HepG2 (cell line): ENCODE data around the gene PEX11G. TPM values are rescaled to one million over a fixed set of nuclear protein-coding genes. Genes with fewer than 3 reads are reported as not detected.

Experiments used
- ATAC-seq: fragments of 200-7000 bp; cut with Tn5 transposase; 3 replicates; pipeline ENCODE4 v1.9.1; 2020; ENCODE audit warnings: mild to moderate bottlenecking, moderate library complexity
- Bru-seq: library from RNA; stranded (reverse); fragments of 400-500 nt; gene quantifications from one replicate; lab custom pipeline; 2021; lab: Mats Ljungman, UMichigan
- BruChase-seq, 2 experiments: library from RNA; stranded (reverse); fragments of 400-500 nt; gene quantifications; one replicate each; lab custom pipeline; 2021; lab: Mats Ljungman, UMichigan
- BruUV-seq: library from RNA; stranded (reverse); fragments of 400-500 nt; replicated peaks from 2 replicates; lab custom pipeline; 2021; lab: Mats Ljungman, UMichigan
- CTCF ChIA-PET: fragments of 300-600 bp; formaldehyde crosslinking; extraction: SDS; loops from one replicate; lab custom pipeline; 2021; ENCODE audit warnings: low total read pairs, inconsistent platforms, low intra/inter-chr PET ratio; lab: Yijun Ruan, JAX
- POLR2A ChIA-PET: fragments of 350-600 bp; sonication (Branson Sonifier 250); formaldehyde crosslinking; loops from one replicate; lab custom pipeline; 2020; ENCODE audit warnings: antibody characterized with exemption, inconsistent platforms; lab: Yijun Ruan, JAX
- DNase-seq: peaks from one replicate; pipeline ENCODE4 v3.0.0-alpha.2; 2015; ENCODE audit warnings: low spot score
- FAIRE-seq: peaks from 3 replicates; lab custom pipeline; 2011; peaks lifted over from hg19 to GRCh38; lab: Jason Lieb, UNC
- H2AFZ ChIP-seq: one replicate; pipeline ENCODE4 v1.6.1; 2011; ENCODE audit warnings: low read length, inconsistent platforms
- H3K27ac ChIP-seq: fragments of 300-600 bp; 3 replicates; pipeline ENCODE4 v1.8.0; 2011; ENCODE audit warnings: mixed run types, mild to moderate bottlenecking, mixed read lengths, low read length, inconsistent platforms; ENCODE audit not compliant: insufficient read depth; ENCODE audit errors: extremely low read length
- H3K27me3 ChIP-seq, 2 experiments: fragments of 200-600 bp in 1 of 2; 2 replicates in 1 of 2; 3 replicates in 1 of 2; pipeline versions ENCODE4 v1.6.0 to v1.8.0; 2011; ENCODE audit warnings: low read length in 2 of 2, mild to moderate bottlenecking in 2 of 2, moderate library complexity in 2 of 2, inconsistent platforms in 1 of 2; ENCODE audit not compliant: insufficient read depth in 2 of 2, control insufficient read depth in 1 of 2
- H3K36me3 ChIP-seq, 2 experiments: fragments of 200-600 bp in 1 of 2; replicated peaks in 1 of 2; 2 replicates in 1 of 2; 3 replicates in 1 of 2; pipeline versions ENCODE4 v1.5.1 to v1.8.0; 2011; ENCODE audit warnings: low read length in 2 of 2, inconsistent platforms in 1 of 2; ENCODE audit not compliant: insufficient read depth in 2 of 2, control insufficient read depth in 1 of 2
- H3K4me1 ChIP-seq: 2 replicates; pipeline ENCODE4 v1.5.1; 2012; ENCODE audit warnings: low read length, inconsistent platforms; ENCODE audit not compliant: insufficient read depth
- H3K4me2 ChIP-seq: 2 replicates; pipeline ENCODE4 v1.6.0; 2011; ENCODE audit warnings: low read depth, low read length, inconsistent platforms
- H3K4me3 ChIP-seq, 3 experiments: fragments of 200-600 bp in 1 of 3; sonication (generic), shearing (Covaris generic) in 1 of 3; replicated peaks in 1 of 3; 2 replicates each; pipeline ENCODE4 v1.5.1; 2011 to 2016; ENCODE audit warnings: low read length in 3 of 3, inconsistent platforms in 2 of 3, low read depth in 2 of 3, mild to moderate bottlenecking in 2 of 3, control low read depth in 1 of 3, mixed read lengths in 1 of 3; ENCODE audit not compliant: insufficient read depth in 1 of 3
- H3K79me2 ChIP-seq: one replicate; pipeline ENCODE4 v1.6.1; 2011; ENCODE audit warnings: low read length, inconsistent platforms; ENCODE audit not compliant: insufficient read depth
- H3K9ac ChIP-seq: 2 replicates; pipeline ENCODE4 v1.6.0; 2011; ENCODE audit warnings: mild to moderate bottlenecking, low read depth, low read length, inconsistent platforms; ENCODE audit not compliant: insufficient read depth
- H3K9me3 ChIP-seq: 2 replicates; pipeline ENCODE4 v1.5.1; 2012; ENCODE audit warnings: mild to moderate bottlenecking, low read length
- H4K20me1 ChIP-seq: 2 replicates; pipeline ENCODE4 v1.6.0; 2011; ENCODE audit warnings: inconsistent platforms, mild to moderate bottlenecking, low read length, moderate library complexity; ENCODE audit not compliant: insufficient read depth
- ZBTB38 ChIP-seq: sonication (generic); formaldehyde crosslinking; IDR thresholded peaks from 2 replicates; pipeline ENCODE4 v1.5.1; 2020; ENCODE audit warnings: mild to moderate bottlenecking, missing genetic modification reagents
- ZHX2 ChIP-seq, 2 experiments: sonication (generic) in 1 of 2; formaldehyde crosslinking in 1 of 2; IDR thresholded peaks; 2 replicates each; pipeline versions ENCODE4 v1.6.1 to v1.9.0; 2014 to 2022; ENCODE audit warnings: antibody characterized with exemption in 1 of 2, borderline replicate concordance in 1 of 2, inconsistent platforms in 1 of 2, low read depth in 1 of 2, missing genetic modification reagents in 1 of 2
- ZNF687 ChIP-seq: sonication (generic); formaldehyde crosslinking; IDR thresholded peaks from 2 replicates; pipeline ENCODE4 v1.5.1; 2020; ENCODE audit warnings: mild to moderate bottlenecking, missing genetic modification reagents, moderate library complexity
- WGBS: methylation state at CpG from one replicate; pipeline ENCODE4 v1.1.6; 2017; ENCODE audit warnings: low lambda C conversion rate; 5-methylcytosine and 5-hydroxymethylcytosine counted together
- in situ Hi-C: cut with HindIII; loops from 2 replicates; pipeline ENCODE4 v1.10.0; 2017; ENCODE audit warnings: low pct_unique_long_range_greater_than_20kb; ENCODE audit not compliant: extremely low pct_ligation_motif_present
- intact Hi-C: fragments of 100-400 bp; cut with micrococcal nuclease; formaldehyde crosslinking; loops from one replicate; pipeline ENCODE4 v1.10.0; 2022; ENCODE audit not compliant: unreplicated experiment
- long read RNA-seq, 2 experiments: library from RNA in 1 of 2; library from polyadenylated mRNA in 1 of 2; stranded (forward) in 1 of 2; unstranded in 1 of 2; transcript quantifications; one replicate each; pipeline ENCODE4 v2.0.0, GENCODE V29; 2019 to 2022
- polyA minus RNA-seq, 3 experiments: library from RNA; depleted of rRNA, polyadenylated mRNA; stranded (reverse); fragments of >200 nt; gene quantifications; 2 replicates each; pipeline ENCODE4 v1.2.3, GENCODE V29; 2011; ENCODE audit warnings: low replicate concordance in 1 of 3
- polyA plus RNA-seq, 8 experiments: library from polyadenylated mRNA; depleted of rRNA in 3 of 8; stranded (reverse) in 7 of 8; unstranded in 1 of 8; fragments of >200 nt; fragmentation: Illumina TruSeq in 4 of 8; extraction: Trizol in 4 of 8; gene quantifications; 2 replicates each; pipeline versions ENCODE4 v1.2.1 to v1.2.3, GENCODE V29; 2011 to 2016; ENCODE audit warnings: low read depth in 4 of 8, missing spikeins in 1 of 8, mixed read lengths in 1 of 8; ENCODE audit not compliant: insufficient read depth in 1 of 8
- total RNA-seq, 5 experiments: library from RNA; depleted of rRNA; stranded (reverse); fragments of >200 nt; fragmentation: Illumina TruSeq; extraction: Trizol; gene quantifications; 2 replicates each; pipeline ENCODE4 v1.2.3, GENCODE V29; 2016; ENCODE audit warnings: low read depth in 1 of 5

PEX11G gene
- total RNA-seq (2016; rRNA removed; fragmentation: Illumina TruSeq; extraction: Trizol) (not detected in 2 replicates), polyA plus RNA-seq (2011; rRNA removed) (not detected in 2 replicates), polyA minus RNA-seq (2011; rRNA and poly(A)+ RNA removed; ENCODE audit: low replicate concordance) (1.4 TPM in 1 of 2 replicates, not detected in the other), Bru-seq, nascent RNA (percentile 13 among the genes with signal in this experiment), BruChase-seq, experiment 1, labeled RNA remaining after a 6-hour chase (percentile 5 among the genes with signal in this experiment), BruChase-seq, experiment 2, labeled RNA remaining after a 2-hour chase (percentile 5 among the genes with signal in this experiment)
- total RNA-seq (2016; cell fraction: cytosol; rRNA removed; fragmentation: Illumina TruSeq; extraction: Trizol; ENCODE audit: low read depth), result not detected in 2 replicates
- total RNA-seq (2016; cell fraction: insoluble cytoplasmic fraction; rRNA removed; fragmentation: Illumina TruSeq; extraction: Trizol), result not detected in 2 replicates
- not detected in 2 replicates for total RNA-seq (2016; cell fraction: membrane; rRNA removed; fragmentation: Illumina TruSeq; extraction: Trizol)
- total RNA-seq (2016; cell fraction: nucleus; rRNA removed; fragmentation: Illumina TruSeq; extraction: Trizol), result not detected in 2 replicates
- 0.07 TPM in 1 of 2 replicates, not detected in the other for polyA plus RNA-seq (2011; cell fraction: cytosol; rRNA removed)
- 0.12 and 0.16 TPM in 2 replicates for polyA plus RNA-seq (2011; cell fraction: nucleus; rRNA removed)
- polyA plus RNA-seq (2012), result not detected in 2 replicates
- polyA plus RNA-seq (2016; cell fraction: cytosol; fragmentation: Illumina TruSeq; extraction: Trizol; ENCODE audit: low read depth), result not detected in 2 replicates
- polyA plus RNA-seq (2016; cell fraction: insoluble cytoplasmic fraction; fragmentation: Illumina TruSeq; extraction: Trizol; ENCODE audit: low read depth), result not detected in 2 replicates
- polyA plus RNA-seq (2016; cell fraction: membrane; fragmentation: Illumina TruSeq; extraction: Trizol; ENCODE audit: low read depth), result not detected in 2 replicates
- not detected in 2 replicates for polyA plus RNA-seq (2016; cell fraction: nucleus; fragmentation: Illumina TruSeq; extraction: Trizol; ENCODE audit: insufficient read depth, low read depth)
- not detected in 2 replicates for polyA minus RNA-seq (2011; cell fraction: cytosol; rRNA and poly(A)+ RNA removed)
- not detected in 2 replicates for polyA minus RNA-seq (2011; cell fraction: nucleus; rRNA and poly(A)+ RNA removed)
- long read RNA-seq, experiment 1, result 0 reads
- long read RNA-seq, experiment 2, result 0 reads

GRCh38 chr19:7488736-7489353 is at the start of gene PEX11G:
PEX11G (minus strand) TSS chr19:7489035; CDS start chr19:7489010, 25 bp downstream.
- in situ Hi-C loops (no loop called here), intact Hi-C loops (no loop called here)
- H3K4me3 ChIP-seq, result 0 out of 6 replicates have a peak within 1 kb of the TSS, but pooled peaks of 1 of the 3 experiments have one; percentile 30
- peak within 1 kb of the TSS; percentile 45 for H3K27ac ChIP-seq
- POLR2A ChIA-PET, result interaction anchor here (0.7 kb wide), 1 partner anchor 516 kb away, joined by 3 read pairs; no protein-coding TSS in a partner anchor
- H3K9ac ChIP-seq, result no peak within 1 kb of the TSS; the same call in 1 of the 2 replicates
- ATAC-seq (no peak), DNase-seq (no peak), FAIRE-seq (no peak)
- H3K36me3 ChIP-seq, result no peaks in the 10 kb centered on the region
- peak within 1 kb of the TSS; percentile 53 for H3K4me2 ChIP-seq
- H3K9me3 ChIP-seq, result no peaks in the 10 kb centered on the region
- no peaks in the 10 kb centered on the region for H3K27me3 ChIP-seq
- H3K79me2 ChIP-seq, result no peaks in the 10 kb centered on the region
- peaks cover 59% of the 10 kb centered on the region for H3K4me1 ChIP-seq
- WGBS, result 39% methylated on average over 29 of the region's 49 CpGs
- CTCF ChIA-PET, result no interaction called here
- no peaks in the 10 kb centered on the region for H4K20me1 ChIP-seq
- no peak within 1 kb of the TSS for H2AFZ ChIP-seq
- no TSS peak for BruUV-seq
- TF ChIP-seq ZHX2 (IDR thresholded peaks at IDR 0.05; ENCODE audit: low read depth) (peak; percentile 70; the same call in 1 of the 2 replicates), ZHX2 (CRISPR knock-in tag; IDR thresholded peaks at IDR 0.05; ENCODE audit: borderline replicate concordance) (no peak), ZBTB38 (CRISPR knock-in tag) (0 out of 2 replicates have a peak, but pooled peaks have one; percentile 23), ZNF687 (CRISPR knock-in tag) (peak; percentile 41; the same call in 1 of the 2 replicates)
